Fibroblast of peridontal ligament (primary cell): ENCODE data around the gene GPATCH2.
A peak's percentile ranks its signal among the peaks of the same experiment; 100 is the strongest.

Experiments used
- DNase-seq: peaks from one replicate; pipeline ENCODE4 v3.0.0-alpha.2; 2010; ENCODE audit errors: extremely low read depth

The GPATCH2 gene

DNA sequence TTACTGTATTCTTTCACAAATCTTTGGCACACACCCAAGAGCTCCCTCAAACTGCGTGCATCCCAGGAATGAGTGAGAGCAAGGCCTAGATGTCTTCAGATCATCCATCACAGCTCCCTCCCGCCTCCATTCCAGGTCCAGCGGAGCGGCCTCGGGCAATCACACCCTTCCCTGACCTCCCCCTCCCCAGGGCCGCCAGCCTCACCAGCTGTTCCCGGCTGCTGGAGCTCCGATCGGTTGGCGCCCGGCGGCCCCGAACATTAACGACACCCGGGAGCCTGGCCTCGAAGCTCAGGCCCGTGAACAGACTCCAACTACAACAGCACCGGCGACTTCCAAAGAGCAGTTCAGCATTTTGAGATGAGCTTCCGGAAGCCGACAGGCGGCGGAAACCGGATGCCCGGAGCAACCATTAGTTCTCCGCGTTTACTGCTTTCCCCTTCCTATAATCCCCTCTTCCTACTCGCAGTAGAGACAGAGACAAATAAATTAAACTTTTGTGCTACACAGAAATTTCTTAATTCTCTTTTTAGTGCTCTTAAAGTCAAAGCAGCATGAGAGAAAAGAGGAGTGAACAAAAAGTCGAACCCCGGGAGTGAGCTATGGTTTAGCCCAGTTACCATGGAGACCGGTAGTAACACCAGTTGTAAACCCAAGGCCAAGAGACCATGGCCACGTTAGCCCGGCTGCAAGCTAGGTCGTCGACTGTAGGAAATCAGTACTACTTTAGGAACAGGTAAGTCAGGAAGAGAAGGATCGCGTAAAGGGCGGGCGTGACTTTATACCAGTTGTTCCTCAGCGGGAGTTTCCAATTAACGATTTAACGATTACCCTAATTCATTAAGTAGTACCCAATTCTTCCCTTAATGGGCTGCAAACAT, at the start of gene GPATCH2, which contains the start of gene SPATA17:
GPATCH2 (minus strand) TSS at position 380 of the 881 bp plus-strand sequence; CDS start at position 261, 119 bp downstream.
SPATA17 (plus strand) TSS at position 634 of the 881 bp plus-strand sequence; CDS start at position 669, 35 bp downstream.
- peak; percentile 96 for DNase-seq

GRCh38 chr1:217674028-217674729, 43.3 kb upstream of the GPATCH2 start:
- no peak for DNase-seq

GRCh38 chr1:217673387-217673786, 42.5 kb upstream of the GPATCH2 start:
- no peak for DNase-seq

DNA sequence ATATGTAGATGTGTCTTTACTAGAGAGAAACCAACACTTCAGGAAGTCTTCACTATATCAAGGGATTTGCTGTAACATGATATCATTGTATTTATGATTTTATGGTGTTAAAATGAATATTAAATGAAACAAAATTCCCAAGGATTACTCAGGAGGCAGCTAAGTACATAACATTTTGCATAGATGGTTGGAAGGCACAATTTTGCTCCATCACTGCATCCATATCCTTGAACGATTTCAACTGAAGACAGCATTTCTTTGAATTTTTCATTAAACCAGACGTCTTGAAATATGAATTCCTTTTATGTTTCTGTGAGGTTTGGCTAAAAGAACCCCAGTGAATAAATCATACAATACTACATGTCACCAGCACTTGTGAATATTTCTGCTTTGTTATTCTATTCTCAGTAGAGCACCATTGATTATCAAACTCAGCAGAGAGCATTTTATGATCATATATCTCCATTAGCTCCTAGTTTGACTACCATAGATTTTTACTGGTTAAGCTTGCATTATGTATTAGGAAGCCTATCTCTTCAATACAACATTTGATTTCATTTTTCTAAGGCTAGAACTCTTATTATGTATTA, 37.6 kb upstream of the GPATCH2 start:
- DNase-seq, result no peak

DNA sequence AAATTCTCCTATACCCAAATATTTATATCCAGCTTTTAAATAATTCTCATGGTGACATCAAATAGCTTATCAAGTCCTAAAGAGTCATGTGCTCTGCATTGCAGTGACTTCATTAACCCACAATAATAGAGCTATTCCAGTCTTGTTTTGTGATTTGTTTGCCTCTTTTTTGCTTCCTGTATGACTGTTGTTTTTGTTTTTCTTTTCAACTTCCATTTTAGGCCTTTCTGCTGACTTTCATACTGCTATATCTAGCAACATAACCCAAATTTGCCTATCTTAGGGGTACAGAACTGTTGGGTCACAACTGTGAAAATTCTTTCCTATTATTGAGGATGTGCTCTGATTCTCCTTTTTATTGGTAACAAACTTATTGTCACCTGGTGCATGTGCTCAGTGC, 30.5 kb upstream of the GPATCH2 start:
- DNase-seq, result no peak

- DNase-seq, result peak; percentile 79
Measured at GRCh38 chr1:217660353-217661062, 29.6 kb upstream of the GPATCH2 start.

- no peak for DNase-seq
Measured at GRCh38 chr1:217650674-217651073, 19.8 kb upstream of the GPATCH2 start.

GRCh38 chr1:217647791-217648190, 16.9 kb upstream of the GPATCH2 start:
- no peak for DNase-seq

GRCh38 chr1:217642455-217642854, 11.6 kb upstream of the GPATCH2 start:
- no peak for DNase-seq

GRCh38 chr1:217627431-217627830, 3.5 kb downstream of the GPATCH2 start:
- DNase-seq, result no peak

DNA sequence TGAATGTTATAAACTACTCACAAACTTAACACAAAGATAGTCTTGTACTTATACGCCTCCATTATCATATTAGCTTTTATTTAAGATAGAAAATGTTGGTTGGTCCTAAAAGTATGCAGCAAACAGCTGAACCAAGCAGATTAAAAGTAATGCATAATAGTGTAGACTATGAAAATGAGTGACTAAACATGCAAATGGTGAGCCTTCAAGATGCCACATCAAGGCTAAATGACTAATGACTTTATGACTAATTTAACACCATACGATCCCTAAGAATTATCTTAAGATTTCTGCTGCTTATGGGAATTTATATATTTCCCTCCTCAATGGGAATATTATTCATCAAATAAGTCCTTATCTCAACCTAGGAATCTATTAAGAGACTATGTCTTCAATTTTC, 4.6 kb downstream of the GPATCH2 start:
- no peak for DNase-seq

GRCh38 chr1:217622042-217622441, 8.8 kb downstream of the GPATCH2 start:
- DNase-seq, result no peak

DNA sequence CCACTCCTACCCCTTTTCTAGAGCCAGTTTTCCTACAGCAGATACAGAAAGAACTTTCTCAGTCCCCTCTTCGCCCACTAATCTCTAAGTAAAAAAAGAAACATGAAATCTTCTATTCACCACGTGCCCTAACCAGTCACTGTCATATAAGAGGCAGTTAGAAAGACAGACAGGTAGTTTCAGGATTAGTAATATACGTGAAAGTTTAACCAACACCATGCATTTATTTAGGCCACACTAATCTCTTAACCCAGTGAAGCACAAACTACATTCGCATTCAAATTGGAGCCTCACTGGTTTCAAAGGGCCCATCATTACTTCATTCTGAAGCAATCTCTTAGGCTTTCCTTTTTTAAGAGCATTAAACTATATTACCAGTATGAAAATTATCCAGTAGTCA, 10.1 kb downstream of the GPATCH2 start:
- no peak for DNase-seq

DNA sequence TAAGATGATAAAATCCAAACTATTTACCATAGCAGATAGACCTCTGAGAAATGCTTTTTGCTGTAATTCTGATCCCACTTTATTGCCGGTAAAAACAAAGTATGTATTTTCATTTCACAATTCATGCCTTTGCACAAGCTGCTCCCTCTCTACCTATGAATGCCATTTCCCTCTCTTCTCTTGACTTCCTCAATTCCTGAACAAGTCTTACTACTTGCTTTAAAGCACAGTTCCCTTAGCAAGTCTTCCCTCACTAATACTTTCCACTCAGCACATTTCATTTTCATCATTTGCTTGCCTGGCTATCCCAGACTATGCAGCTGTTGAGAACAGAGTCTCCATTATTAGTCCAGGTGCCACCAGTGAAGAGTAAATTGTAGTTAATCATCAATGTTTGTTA, 13.8 kb downstream of the GPATCH2 start:
- no peak for DNase-seq

DNA sequence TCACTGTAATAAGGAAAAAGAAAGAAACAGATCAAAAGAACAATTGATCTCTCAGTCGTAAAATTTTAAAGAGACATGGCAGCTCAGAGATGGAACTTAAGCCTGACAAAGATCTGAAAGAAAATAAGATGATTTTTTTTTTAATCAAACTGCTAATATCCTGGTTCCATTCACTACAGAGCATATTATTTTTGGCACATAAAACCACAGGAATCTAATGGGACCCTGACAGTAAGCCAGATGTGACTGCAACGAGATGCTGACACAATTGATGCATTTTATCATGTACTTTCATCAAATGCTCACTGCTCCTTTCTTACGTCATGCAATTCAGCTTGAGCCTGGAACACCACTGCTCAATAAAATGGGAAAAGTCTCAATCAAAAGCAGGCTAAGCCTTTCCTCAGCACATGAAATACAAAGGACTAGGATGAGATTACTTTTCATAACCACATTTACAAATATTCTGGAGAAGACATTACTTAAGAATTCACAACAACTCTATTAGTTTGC, 16.6 kb downstream of the GPATCH2 start:
- no peak for DNase-seq

DNA sequence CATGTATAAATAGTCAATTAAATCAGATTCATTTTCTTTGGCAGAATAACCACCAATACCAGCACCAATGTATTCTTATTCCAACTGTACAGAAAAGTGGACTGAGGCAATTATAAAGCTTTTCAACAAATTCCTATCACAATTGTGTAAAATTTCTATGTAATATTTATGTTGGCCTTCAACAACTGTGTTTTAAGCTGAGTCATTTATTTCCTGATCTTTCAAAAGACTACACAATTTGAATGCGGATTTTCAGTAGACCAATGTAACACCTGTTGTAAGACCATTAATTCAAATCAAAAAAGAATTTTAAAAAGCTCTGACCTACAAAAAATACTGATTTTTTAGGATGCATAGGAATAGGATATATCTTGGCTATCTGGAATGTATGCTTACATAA, 25.5 kb downstream of the GPATCH2 start:
- no peak for DNase-seq

DNA sequence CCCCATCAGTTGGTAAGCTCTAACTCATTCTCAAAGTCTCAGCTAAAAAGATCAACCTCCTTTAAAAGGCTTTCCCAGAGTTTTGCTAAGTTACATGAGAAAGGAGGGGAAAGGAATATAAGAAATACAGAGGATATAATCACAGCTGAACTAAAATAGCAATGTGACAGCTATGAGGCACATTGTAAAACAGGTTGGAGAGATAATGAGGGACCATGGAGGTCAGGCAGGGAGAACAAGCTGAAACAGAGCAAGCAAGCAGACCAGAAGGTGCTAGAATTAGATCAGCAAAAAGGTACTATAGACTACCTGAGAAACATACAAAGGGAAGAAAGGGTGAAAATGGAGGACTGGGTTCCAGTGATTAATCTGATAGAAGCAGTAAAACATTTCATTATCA, 28.5 kb downstream of the GPATCH2 start:
- DNase-seq, result no peak

DNA sequence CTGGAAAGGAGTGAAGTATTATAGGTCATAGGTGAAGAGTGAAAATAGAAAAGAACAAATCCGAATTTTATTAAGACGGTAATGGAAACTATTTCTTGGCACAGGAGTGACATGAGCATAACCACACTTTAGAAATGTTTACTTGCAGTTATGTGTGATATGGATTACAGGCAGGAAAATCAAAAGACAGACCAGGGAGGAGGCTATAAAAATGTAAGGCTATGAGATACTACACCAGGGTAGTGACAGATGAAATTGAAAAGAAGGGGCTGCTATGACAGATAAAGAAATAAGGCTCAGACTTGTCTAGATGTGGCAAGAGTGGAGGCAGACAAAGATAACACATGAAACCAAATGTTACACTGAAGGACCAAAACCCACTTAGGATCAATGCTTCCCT, 31.7 kb downstream of the GPATCH2 start:
- no peak for DNase-seq

DNA sequence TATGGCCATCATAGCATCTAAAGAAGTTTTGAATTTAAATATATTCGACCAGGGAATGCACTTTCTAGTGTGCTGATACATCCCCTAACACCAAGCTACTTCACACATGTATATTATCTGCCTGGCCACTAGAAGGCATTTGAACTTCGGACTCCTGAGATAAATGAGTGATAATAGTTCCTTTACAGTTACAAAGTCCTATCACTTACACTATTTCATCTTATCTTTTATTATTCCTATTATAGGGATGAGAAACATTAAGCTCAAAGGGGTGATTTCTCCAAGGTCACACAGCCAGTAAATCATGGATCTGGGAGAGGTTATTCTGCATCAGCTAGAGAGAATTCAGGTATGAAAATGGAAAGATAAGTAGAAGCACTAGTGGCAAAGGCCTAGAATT, 40.3 kb downstream of the GPATCH2 start:
- DNase-seq, result no peak

GRCh38 chr1:217586586-217586985, 44.3 kb downstream of the GPATCH2 start:
- no peak for DNase-seq

DNA sequence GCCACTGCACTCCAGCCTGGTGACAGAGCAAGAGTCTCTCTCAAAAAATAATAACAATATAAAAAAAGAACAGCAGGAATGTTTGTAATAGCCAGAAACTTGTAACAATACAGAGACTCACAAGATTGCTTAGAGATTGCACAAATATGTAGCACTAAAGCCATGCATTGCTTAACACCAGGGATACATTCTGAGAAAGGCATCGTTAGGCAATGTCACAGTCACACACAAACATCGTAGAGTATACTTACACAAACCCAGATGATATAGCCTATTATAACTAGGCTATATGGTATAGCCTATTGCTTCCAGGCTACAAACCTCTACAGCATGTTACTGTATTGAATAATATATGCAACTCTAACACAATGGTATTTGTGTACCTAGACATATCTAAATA, 45.3 kb downstream of the GPATCH2 start:
- no peak for DNase-seq
